Measurements from ENCODE around the gene MGAT3. TPM values are rescaled to one million over a fixed set of nuclear protein-coding genes. Genes with fewer than 3 reads are reported as not detected.
A peak's percentile ranks its signal among the peaks of the same experiment; 100 is the strongest.

Gene MGAT3
- total RNA-seq, 1 donor from 2014 or later = 3.2 TPM

DNA sequence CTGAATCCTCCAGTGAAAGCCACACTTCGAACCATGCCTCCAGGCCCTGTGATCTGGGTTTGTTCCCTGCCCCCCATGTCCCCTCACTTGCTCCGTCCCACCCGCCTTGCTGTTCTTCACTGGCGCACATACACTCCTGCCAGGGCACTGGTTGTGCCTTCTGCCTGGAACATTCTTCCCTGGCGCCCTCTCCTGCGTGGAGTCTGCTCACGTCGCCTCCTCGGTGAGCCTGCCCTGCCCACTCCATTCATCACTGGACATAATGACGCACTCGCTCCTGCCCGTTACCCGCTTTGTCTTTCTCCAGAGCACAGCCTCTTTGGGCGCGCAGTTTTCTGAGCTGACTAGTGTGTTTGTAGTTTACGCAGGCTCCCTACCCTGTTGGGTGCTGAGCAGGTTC lies 24.2 kb downstream of the MGAT3 start:
- DNase-seq = no peak
- intact Hi-C loops (cut with micrococcal nuclease) = no loop called here
- no peaks in the 10 kb centered on the region for H3K9me3 ChIP-seq (replicated peaks)
- TF ChIP-seq, protein P1, sequence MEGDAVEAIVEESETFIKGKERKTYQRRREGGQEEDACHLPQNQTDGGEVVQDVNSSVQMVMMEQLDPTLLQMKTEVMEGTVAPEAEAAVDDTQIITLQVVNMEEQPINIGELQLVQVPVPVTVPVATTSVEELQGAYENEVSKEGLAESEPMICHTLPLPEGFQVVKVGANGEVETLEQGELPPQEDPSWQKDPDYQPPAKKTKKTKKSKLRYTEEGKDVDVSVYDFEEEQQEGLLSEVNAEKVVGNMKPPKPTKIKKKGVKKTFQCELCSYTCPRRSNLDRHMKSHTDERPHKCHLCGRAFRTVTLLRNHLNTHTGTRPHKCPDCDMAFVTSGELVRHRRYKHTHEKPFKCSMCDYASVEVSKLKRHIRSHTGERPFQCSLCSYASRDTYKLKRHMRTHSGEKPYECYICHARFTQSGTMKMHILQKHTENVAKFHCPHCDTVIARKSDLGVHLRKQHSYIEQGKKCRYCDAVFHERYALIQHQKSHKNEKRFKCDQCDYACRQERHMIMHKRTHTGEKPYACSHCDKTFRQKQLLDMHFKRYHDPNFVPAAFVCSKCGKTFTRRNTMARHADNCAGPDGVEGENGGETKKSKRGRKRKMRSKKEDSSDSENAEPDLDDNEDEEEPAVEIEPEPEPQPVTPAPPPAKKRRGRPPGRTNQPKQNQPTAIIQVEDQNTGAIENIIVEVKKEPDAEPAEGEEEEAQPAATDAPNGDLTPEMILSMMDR (IDR thresholded peaks at IDR 0.05; ENCODE audit: borderline replicate concordance) = no peak
- H3K27me3 ChIP-seq (ENCODE audit: low read depth) = no peaks in the 10 kb centered on the region
- no peaks in the 10 kb centered on the region for H3K36me3 ChIP-seq
- no peak overlapping the region for H3K4me3 ChIP-seq
- H3K4me1 ChIP-seq = peaks cover 11% of the 10 kb centered on the region
- no peak overlapping the region for H3K27ac ChIP-seq (replicated peaks)

DNA sequence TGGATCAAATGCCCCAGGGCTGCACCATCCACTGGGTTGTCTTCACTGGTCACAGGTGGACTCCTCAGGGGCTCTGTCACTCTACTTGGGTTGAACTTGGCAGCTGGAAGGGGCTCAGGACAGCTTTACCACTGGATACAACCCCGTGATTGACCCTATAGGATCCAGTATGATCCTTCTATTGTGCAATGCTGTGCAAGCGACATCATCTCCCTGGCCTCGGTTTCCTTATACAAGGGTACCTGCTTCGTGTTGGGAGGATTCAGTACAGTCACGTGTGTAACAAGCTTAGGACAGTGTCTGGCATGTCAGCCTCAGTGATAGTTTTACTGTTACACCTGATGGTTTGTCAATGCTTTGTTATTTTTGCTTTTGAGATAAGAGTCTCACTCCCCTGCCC lies 24.8 kb downstream of the MGAT3 start:
- TF ChIP-seq, protein P1 (IDR thresholded peaks at IDR 0.05; ENCODE audit: borderline replicate concordance) = no peak
- Histone ChIP-seq H3K36me3 (no peaks in the 10 kb centered on the region), H3K4me1 (peaks cover 13% of the 10 kb centered on the region), H3K4me3 (no peak overlapping the region), H3K9me3 (replicated peaks) (no peaks in the 10 kb centered on the region), H3K27ac (replicated peaks) (no peak overlapping the region), H3K27me3 (ENCODE audit: low read depth) (no peaks in the 10 kb centered on the region)
- DNase-seq = no peak
- intact Hi-C loops (cut with micrococcal nuclease) = no loop called here

DNA sequence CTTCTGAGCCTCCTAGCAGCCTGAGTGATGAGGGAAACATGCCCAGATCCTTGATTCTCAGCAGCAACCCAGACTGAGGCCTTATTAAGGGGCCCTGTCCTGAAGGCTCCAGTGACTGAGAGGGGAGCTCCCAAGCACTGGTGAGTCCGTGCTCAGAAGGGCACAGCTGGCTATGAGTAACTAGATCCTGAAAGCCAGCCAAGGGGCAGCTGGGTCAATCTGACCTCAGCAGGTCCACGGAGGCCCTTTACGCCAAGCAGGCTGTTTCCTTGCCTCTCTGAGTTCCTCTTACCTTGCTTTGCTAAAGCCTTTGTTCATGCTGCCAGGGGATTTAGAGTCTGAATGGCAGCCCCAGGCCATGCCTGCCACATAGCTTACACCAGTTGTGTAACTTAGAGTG lies 26.0 kb downstream of the MGAT3 start:
- H3K9me3 ChIP-seq (replicated peaks) = no peaks in the 10 kb centered on the region
- H3K27me3 ChIP-seq (ENCODE audit: low read depth) = no peaks in the 10 kb centered on the region
- TF ChIP-seq, protein P1 (IDR thresholded peaks at IDR 0.05; ENCODE audit: borderline replicate concordance) = no peak
- H3K4me3 ChIP-seq = no peak overlapping the region
- intact Hi-C loops (cut with micrococcal nuclease) = no loop called here
- no peak for DNase-seq
- peaks cover under 1% of the 10 kb centered on the region for H3K36me3 ChIP-seq
- no peak overlapping the region for H3K27ac ChIP-seq (replicated peaks)
- peaks cover 22% of the 10 kb centered on the region for H3K4me1 ChIP-seq

DNA sequence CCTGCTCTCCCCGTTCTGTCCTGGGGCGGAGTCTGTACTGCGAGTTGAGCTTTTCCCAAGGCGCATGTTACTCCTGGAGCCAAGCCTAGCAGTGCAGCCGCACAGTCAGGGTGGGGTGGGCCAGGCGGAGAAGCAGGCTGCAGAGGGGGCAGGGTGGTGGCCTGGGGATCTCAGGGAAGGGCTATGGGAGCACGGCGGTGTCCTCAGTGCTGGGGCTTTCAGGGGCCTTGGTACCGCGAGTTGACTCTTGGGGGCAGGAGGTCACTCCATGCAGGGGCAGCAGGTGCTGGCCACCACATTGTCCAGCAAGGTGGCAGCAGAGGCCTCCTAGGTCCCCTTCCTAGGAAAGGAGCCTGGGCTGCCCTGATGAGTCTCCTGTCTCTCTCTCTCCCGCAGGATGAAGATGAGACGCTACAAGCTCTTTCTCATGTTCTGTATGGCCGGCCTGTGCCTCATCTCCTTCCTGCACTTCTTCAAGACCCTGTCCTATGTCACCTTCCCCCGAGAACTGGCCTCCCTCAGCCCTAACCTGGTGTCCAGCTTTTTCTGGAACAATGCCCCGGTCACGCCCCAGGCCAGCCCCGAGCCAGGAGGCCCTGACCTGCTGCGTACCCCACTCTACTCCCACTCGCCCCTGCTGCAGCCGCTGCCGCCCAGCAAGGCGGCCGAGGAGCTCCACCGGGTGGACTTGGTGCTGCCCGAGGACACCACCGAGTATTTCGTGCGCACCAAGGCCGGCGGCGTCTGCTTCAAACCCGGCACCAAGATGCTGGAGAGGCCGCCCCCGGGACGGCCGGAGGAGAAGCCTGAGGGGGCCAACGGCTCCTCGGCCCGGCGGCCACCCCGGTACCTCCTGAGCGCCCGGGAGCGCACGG lies 30.4 kb downstream of the MGAT3 start:
- DNase-seq = no peak
- H3K36me3 ChIP-seq = peaks cover 10% of the 10 kb centered on the region
- H3K4me3 ChIP-seq = no peak overlapping the region
- H3K27ac ChIP-seq (replicated peaks) = peak overlapping the region; percentile 64
- H3K4me1 ChIP-seq = peaks cover 20% of the 10 kb centered on the region
- no peaks in the 10 kb centered on the region for H3K9me3 ChIP-seq (replicated peaks)
- no peaks in the 10 kb centered on the region for H3K27me3 ChIP-seq (ENCODE audit: low read depth)
- intact Hi-C loops (cut with micrococcal nuclease) = no loop called here
- TF ChIP-seq, protein P1 (IDR thresholded peaks at IDR 0.05; ENCODE audit: borderline replicate concordance) = no peak

DNA sequence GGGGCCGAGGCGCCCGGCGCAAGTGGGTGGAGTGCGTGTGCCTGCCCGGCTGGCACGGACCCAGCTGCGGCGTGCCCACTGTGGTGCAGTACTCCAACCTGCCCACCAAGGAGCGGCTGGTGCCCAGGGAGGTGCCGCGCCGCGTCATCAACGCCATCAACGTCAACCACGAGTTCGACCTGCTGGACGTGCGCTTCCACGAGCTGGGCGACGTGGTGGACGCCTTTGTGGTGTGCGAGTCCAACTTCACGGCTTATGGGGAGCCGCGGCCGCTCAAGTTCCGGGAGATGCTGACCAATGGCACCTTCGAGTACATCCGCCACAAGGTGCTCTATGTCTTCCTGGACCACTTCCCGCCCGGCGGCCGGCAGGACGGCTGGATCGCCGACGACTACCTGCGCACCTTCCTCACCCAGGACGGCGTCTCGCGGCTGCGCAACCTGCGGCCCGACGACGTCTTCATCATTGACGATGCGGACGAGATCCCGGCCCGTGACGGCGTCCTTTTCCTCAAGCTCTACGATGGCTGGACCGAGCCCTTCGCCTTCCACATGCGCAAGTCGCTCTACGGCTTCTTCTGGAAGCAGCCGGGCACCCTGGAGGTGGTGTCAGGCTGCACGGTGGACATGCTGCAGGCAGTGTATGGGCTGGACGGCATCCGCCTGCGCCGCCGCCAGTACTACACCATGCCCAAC lies 31.2 kb downstream of the MGAT3 start:
- no peak overlapping the region for H3K27ac ChIP-seq (replicated peaks)
- H3K36me3 ChIP-seq = peaks cover 10% of the 10 kb centered on the region
- H3K27me3 ChIP-seq (ENCODE audit: low read depth) = no peaks in the 10 kb centered on the region
- H3K9me3 ChIP-seq (replicated peaks) = no peaks in the 10 kb centered on the region
- DNase-seq = no peak
- TF ChIP-seq, protein P1 (IDR thresholded peaks at IDR 0.05; ENCODE audit: borderline replicate concordance) = no peak
- intact Hi-C loops (cut with micrococcal nuclease) = no loop called here
- peaks cover 20% of the 10 kb centered on the region for H3K4me1 ChIP-seq
- H3K4me3 ChIP-seq = no peak overlapping the region

Data from left ventricle myocardium inferior (tissue), 1 donor.